Left lobe of liver (tissue), 2 donors: ENCODE results near the gene IRF5. TPM values are rescaled to one million over a fixed set of nuclear protein-coding genes. Genes with fewer than 3 reads are reported as not detected.

Source experiments
- ATAC-seq: fragments of 200-7000 bp; cut with Tn5 transposase; one replicate; pipeline ENCODE4 v1.9.1; 2020; ENCODE audit warnings: mild to moderate bottlenecking, moderate library complexity
- DNase-seq: peaks from one replicate; pipeline ENCODE4 v3.0.0-alpha.2; 2020; ENCODE audit warnings: low spot score
- total RNA-seq: library from RNA; stranded (reverse); gene quantifications from one replicate; pipeline ENCODE4 v1.2.1, GENCODE V29; 2021
- donor health status: DM: no; HTN: no; CAD: no; lungs with moderate emphysema.
- donor health status: DM: no; HTN: yes; CAD: no.

Gene IRF5
- total RNA-seq, result 5.0 TPM

- ATAC-seq, result peak; percentile 86
- DNase-seq, result peak; percentile 85
These were observed at the start of gene IRF5 for GRCh38 chr7:128937647-128938543. TSS of gene IRF5 (plus strand) at chr7:128937927. CDS start at chr7:128942082, 4,155 bp downstream.

- ATAC-seq (no peak), DNase-seq (no peak)
These were observed 49.5 kb upstream of the IRF5 start for GRCh38 chr7:128888039-128888755.

GRCh38 chr7:128888756-128889095 is 49.0 kb upstream of the IRF5 start:
- ATAC-seq (no peak), DNase-seq (no peak)

GRCh38 chr7:128889121-128889520 is 48.6 kb upstream of the IRF5 start:
- no peak for ATAC-seq
- DNase-seq, result no peak

- ATAC-seq (peak; percentile 42), DNase-seq (no peak)
These were observed 47.2 kb upstream of the IRF5 start for GRCh38 chr7:128890306-128891109.

GRCh38 chr7:128891110-128891941 is 46.4 kb upstream of the IRF5 start:
- ATAC-seq (peak; percentile 52), DNase-seq (no peak)

- DNase-seq, result no peak
- ATAC-seq, result no peak
These were observed 45.8 kb upstream of the IRF5 start for GRCh38 chr7:128891942-128892269.

- ATAC-seq (no peak), DNase-seq (no peak)
These were observed 45.0 kb upstream of the IRF5 start for GRCh38 chr7:128892521-128893250.

- ATAC-seq, result peak; percentile 20
- DNase-seq, result no peak
These were observed 44.3 kb upstream of the IRF5 start for GRCh38 chr7:128893251-128894100.

- ATAC-seq, result no peak
- no peak for DNase-seq
These were observed 43.7 kb upstream of the IRF5 start for GRCh38 chr7:128894101-128894440.

GRCh38 chr7:128895320-128895719 is 42.4 kb upstream of the IRF5 start:
- DNase-seq, result no peak

GRCh38 chr7:128899392-128899791 is 38.3 kb upstream of the IRF5 start:
- ATAC-seq (peak; percentile 45), DNase-seq (no peak)

More at GRCh38 chr7:128895320-128895719, 42.4 kb upstream of the IRF5 start:
- no peak for ATAC-seq

GRCh38 chr7:128900237-128900636 is 37.5 kb upstream of the IRF5 start:
- ATAC-seq (peak; percentile 61), DNase-seq (no peak)

GRCh38 chr7:128902761-128903585 is 34.8 kb upstream of the IRF5 start:
- ATAC-seq (no peak), DNase-seq (no peak)

GRCh38 chr7:128903621-128904361 is 33.9 kb upstream of the IRF5 start:
- DNase-seq (no peak), ATAC-seq (no peak)

GRCh38 chr7:128904381-128905197 is 33.1 kb upstream of the IRF5 start:
- DNase-seq (no peak), ATAC-seq (peak; percentile 78)
